ENCODE results near the gene ARRB1. TPM values are rescaled to one million over a fixed set of nuclear protein-coding genes. Genes with fewer than 3 reads are reported as not detected.

Gene ARRB1
- total and polyA plus RNA-seq, 2 of the 13 experiments (the other 11 are each of a cell fraction or from before 2014, with no cell fraction given): 22.5 to 35.7 TPM

DNA sequence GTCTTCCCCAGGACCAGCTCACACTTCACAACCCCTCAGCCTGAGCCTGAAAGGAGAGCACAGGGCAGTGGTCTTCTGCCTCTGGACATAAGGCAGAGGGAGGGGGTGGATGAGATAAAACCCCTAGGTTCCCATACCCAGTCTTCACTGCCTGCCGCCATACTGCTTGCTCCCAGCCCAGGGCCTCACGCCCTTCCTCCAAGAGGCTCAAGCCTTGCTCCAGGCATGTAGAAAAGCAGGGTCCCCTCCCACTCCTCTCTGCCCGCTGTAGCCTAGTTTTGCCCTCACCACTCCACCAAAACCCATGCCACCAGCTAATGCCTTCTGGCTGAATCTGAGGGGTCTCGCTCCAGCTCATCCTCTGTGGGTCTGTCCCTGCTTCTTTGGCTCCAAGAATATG, 5.2 kb downstream of the ARRB1 start:
- H3K27ac ChIP-seq (ENCODE audit: extremely low read length, insufficient read depth, low read length): no peak overlapping the region
- intact Hi-C loops (cut with micrococcal nuclease; ENCODE audit: unreplicated experiment) (no loop called here), in situ Hi-C loops (cut with HindIII; ENCODE audit: extremely low pct_ligation_motif_present, low pct_unique_long_range_greater_than_20kb) (no loop called here)
- peaks cover 76% of the 10 kb centered on the region for H3K79me2 ChIP-seq (ENCODE audit: insufficient read depth, low read length)
- no peaks in the 10 kb centered on the region for H3K27me3 ChIP-seq (ENCODE audit: control insufficient read depth in 1 of 2, insufficient read depth in 2 of 2, low read length in 2 of 2)
- H3K4me2 ChIP-seq (ENCODE audit: low read depth, low read length): no peak overlapping the region
- no peak for FAIRE-seq
- no peaks in the 10 kb centered on the region for H3K9me3 ChIP-seq (ENCODE audit: low read length)
- POLR2A ChIA-PET: no interaction called here
- H2AFZ ChIP-seq (ENCODE audit: low read length): no peak overlapping the region
- H3K4me3 ChIP-seq (replicated peaks in 1 of 3; ENCODE audit: insufficient read depth in 1 of 3, low read depth in 2 of 3, low read length in 3 of 3): no peak overlapping the region
- no peak for ATAC-seq
- no peak overlapping the region for H3K9ac ChIP-seq (ENCODE audit: insufficient read depth, low read depth, low read length)
- 100% methylated on average over 4 of the region's 4 CpGs for WGBS (ENCODE audit: low lambda C conversion rate)
- peaks cover 100% of the 10 kb centered on the region for H3K4me1 ChIP-seq (ENCODE audit: insufficient read depth, low read length)
- H4K20me1 ChIP-seq (ENCODE audit: insufficient read depth, low read length): peaks cover 64% of the 10 kb centered on the region; the same call in 1 of the 2 replicates
- TF ChIP-seq YEATS4 (CRISPR knock-in tag; IDR thresholded peaks at IDR 0.05; ENCODE audit: borderline replicate concordance) (no peak), ZMYM3 (CRISPR knock-in tag; IDR thresholded peaks at IDR 0.05) (no peak), KDM5A (IDR thresholded peaks at IDR 0.05; ENCODE audit: borderline replicate concordance, low read length) (no peak), ZFP37 (CRISPR knock-in tag; IDR thresholded peaks at IDR 0.05; ENCODE audit: borderline replicate concordance) (no peak), ZBTB20 (CRISPR knock-in tag; IDR thresholded peaks at IDR 0.05; ENCODE audit: borderline replicate concordance, low read depth) (no peak), ATF7-NPFF (CRISPR knock-in tag; IDR thresholded peaks at IDR 0.05; ENCODE audit: low read depth) (no peak), PCBP1 (IDR thresholded peaks at IDR 0.05; ENCODE audit: borderline replicate concordance, low read depth, low read length) (no peak), TCF7L2 (IDR thresholded peaks at IDR 0.05; ENCODE audit: low read depth, low read length) (no peak), ZNF550 (CRISPR knock-in tag; IDR thresholded peaks at IDR 0.05; ENCODE audit: borderline replicate concordance) (no peak), SCMH1 (CRISPR knock-in tag; IDR thresholded peaks at IDR 0.05; ENCODE audit: borderline replicate concordance) (no peak)
- TF ChIP-seq, protein P1, sequence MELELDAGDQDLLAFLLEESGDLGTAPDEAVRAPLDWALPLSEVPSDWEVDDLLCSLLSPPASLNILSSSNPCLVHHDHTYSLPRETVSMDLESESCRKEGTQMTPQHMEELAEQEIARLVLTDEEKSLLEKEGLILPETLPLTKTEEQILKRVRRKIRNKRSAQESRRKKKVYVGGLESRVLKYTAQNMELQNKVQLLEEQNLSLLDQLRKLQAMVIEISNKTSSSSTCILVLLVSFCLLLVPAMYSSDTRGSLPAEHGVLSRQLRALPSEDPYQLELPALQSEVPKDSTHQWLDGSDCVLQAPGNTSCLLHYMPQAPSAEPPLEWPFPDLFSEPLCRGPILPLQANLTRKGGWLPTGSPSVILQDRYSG (CRISPR knock-in tag; IDR thresholded peaks at IDR 0.05): no peak
- TF ChIP-seq, protein P2, sequence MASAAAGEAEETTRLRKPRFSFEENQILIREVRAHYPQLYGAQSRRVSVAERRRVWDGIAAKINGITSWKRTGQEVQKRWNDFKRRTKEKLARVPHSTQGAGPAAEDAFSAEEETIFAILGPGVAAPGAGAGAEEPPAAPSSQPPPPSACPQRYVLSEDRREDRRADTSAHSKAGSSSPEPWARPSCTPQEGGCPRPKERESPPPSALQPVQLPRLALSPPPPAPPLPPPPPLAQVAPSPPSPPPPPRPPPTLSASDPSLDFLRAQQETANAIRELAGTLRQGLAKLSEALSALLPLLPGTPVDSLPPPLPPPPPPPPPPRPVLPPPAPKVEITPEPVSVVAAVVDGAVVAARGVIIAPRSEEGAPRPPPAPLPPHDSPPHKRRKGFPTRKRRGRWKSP (CRISPR knock-in tag; IDR thresholded peaks at IDR 0.05): no peak
- BruUV-seq (replicated peaks): no TSS peak
- CTCF ChIA-PET (ENCODE audit: low intra/inter-chr PET ratio, low total read pairs): no interaction called here
- DNase-seq (ENCODE audit: low spot score): no peak
- H3K36me3 ChIP-seq (replicated peaks in 1 of 2; ENCODE audit: control insufficient read depth in 1 of 2, insufficient read depth in 2 of 2, low read length in 2 of 2): 0 out of 5 replicates have a peak, but pooled peaks cover 0 to 2% of the 10 kb centered on the region in 2 experiments
